Uterus (tissue), 4 donors: ENCODE measurements around the gene PRRG4. TPM values are rescaled to one million over a fixed set of nuclear protein-coding genes. Genes with fewer than 3 reads are reported as not detected.

ENCODE experiments used
- DNase-seq, 2 donors: peaks; one replicate each; pipeline ENCODE4 v3.0.0-alpha.2; 2019 to 2020
- H3K27ac ChIP-seq, 2 donors: fragments of 200-600 bp; sonication (generic); 1 replicate in 1 of 2; 2 replicates in 1 of 2; pipeline ENCODE4 v1.5.1; 2016 to 2018
- H3K27me3 ChIP-seq, 2 donors: fragments of 200-600 bp; sonication (generic); one replicate each; pipeline ENCODE4 v1.5.1; 2018 to 2019; ENCODE audit warnings: control low read depth in 1 of 2
- H3K36me3 ChIP-seq, 2 donors: fragments of 200-600 bp; sonication (generic); one replicate each; pipeline ENCODE4 v1.5.1; 2019; ENCODE audit warnings: control low read depth in 1 of 2
- H3K4me1 ChIP-seq, 2 donors: fragments of 200-600 bp; sonication (generic); one replicate each; pipeline ENCODE4 v1.5.1; 2018 to 2019; ENCODE audit warnings: control low read depth in 1 of 2
- H3K4me3 ChIP-seq, 2 donors: fragments of 200-600 bp; sonication (generic); 1 replicate in 1 of 2; 2 replicates in 1 of 2; pipeline ENCODE4 v1.5.1; 2018 to 2019; ENCODE audit warnings: mild to moderate bottlenecking in 1 of 2
- H3K9me3 ChIP-seq, 2 donors: fragments of 200-600 bp; sonication (generic); one replicate each; pipeline ENCODE4 v1.5.1; 2019; ENCODE audit warnings: control low read depth in 1 of 2
- CTCF ChIP-seq, 4 experiments: fragments of 200-600 bp in 2 of 4; fragments of 450-650 bp in 2 of 4; sonication (generic) in 2 of 4; IDR thresholded peaks; one replicate each; pipeline ENCODE4 v1.5.1; 2016 to 2019; ENCODE audit warnings: antibody characterized with exemption in 4 of 4, mild to moderate bottlenecking in 2 of 4, moderate library complexity in 1 of 4
- POLR2A ChIP-seq, 2 donors: fragments of 450-650 bp; IDR thresholded peaks; one replicate each; pipeline ENCODE4 v1.6.1; 2016; ENCODE audit warnings: antibody characterized with exemption in 2 of 2, mild to moderate bottlenecking in 1 of 2, moderate library complexity in 1 of 2
- intact Hi-C: fragments of 100-400 bp; cut with DNase I; formaldehyde crosslinking; loops from one replicate; pipeline ENCODE4 v1.15.1; 2023; ENCODE audit warnings: low total_unique reads
- total RNA-seq, 4 donors: library from RNA; depleted of rRNA in 3 of 4; stranded (reverse); fragments of >200 nt in 3 of 4; gene quantifications; one replicate each; pipeline versions ENCODE4 v1.1.0 to v1.2.4, GENCODE V29; 2014 to 2023
- donor health status: DM: yes; HTN: yes; CAD: no.

The PRRG4 gene
- total RNA-seq, 4 donors from 2014 or later, result 0.29 to 2.3 (median 1.4) TPM

- H3K27ac ChIP-seq, result peak overlapping the region; percentile 10 to 53
- intact Hi-C loops, result no loop called here
- TF ChIP-seq POLR2A (IDR thresholded peaks at IDR 0.05) (no peak), CTCF (IDR thresholded peaks at IDR 0.05) (no peak)
- no peak for DNase-seq
- H3K36me3 ChIP-seq, result no peaks in the 10 kb centered on the region
- H3K9me3 ChIP-seq, result no peaks in the 10 kb centered on the region
- peak overlapping the region; percentile 27 to 45 for H3K4me3 ChIP-seq
- H3K4me1 ChIP-seq, result peaks cover 0 to 6% of the 10 kb centered on the region in 2 donors
- no peaks in the 10 kb centered on the region for H3K27me3 ChIP-seq
Observed at GRCh38 chr11:32829157-32829679, 509 bp upstream of the PRRG4 start.

- H3K4me1 ChIP-seq, result peaks cover 0 to 6% of the 10 kb centered on the region in 2 donors
- intact Hi-C loops, result no loop called here
- no peak overlapping the region for H3K27ac ChIP-seq
- no peak for DNase-seq
- no peaks in the 10 kb centered on the region for H3K27me3 ChIP-seq
- H3K9me3 ChIP-seq, result no peaks in the 10 kb centered on the region
- TF ChIP-seq CTCF (IDR thresholded peaks at IDR 0.05) (no peak), POLR2A (IDR thresholded peaks at IDR 0.05) (no peak)
- no peaks in the 10 kb centered on the region for H3K36me3 ChIP-seq
- peak overlapping the region in 1 of 2 donors; percentile 45 for H3K4me3 ChIP-seq
Observed at GRCh38 chr11:32830413-32830738, 649 bp downstream of the PRRG4 start.

GRCh38 chr11:32830796-32831195, 1.1 kb downstream of the PRRG4 start:
- no peak overlapping the region for H3K27ac ChIP-seq
- intact Hi-C loops, result no loop called here

GRCh38 chr11:32831221-32831620, 1.5 kb downstream of the PRRG4 start:
- Histone ChIP-seq H3K4me1 (peaks cover 0 to 6% of the 10 kb centered on the region in 2 donors), H3K27me3 (no peaks in the 10 kb centered on the region), H3K4me3 (no peak overlapping the region), H3K9me3 (no peaks in the 10 kb centered on the region), H3K36me3 (no peaks in the 10 kb centered on the region), H3K27ac (no peak overlapping the region)
- intact Hi-C loops, result no loop called here
- no peak for DNase-seq
- TF ChIP-seq CTCF (IDR thresholded peaks at IDR 0.05), result no peak
- TF ChIP-seq POLR2A (IDR thresholded peaks at IDR 0.05), result no peak

More at GRCh38 chr11:32830796-32831195, 1.1 kb downstream of the PRRG4 start:
- H3K4me1 ChIP-seq, result peaks cover 0 to 6% of the 10 kb centered on the region in 2 donors
- H3K27me3 ChIP-seq, result no peaks in the 10 kb centered on the region
- DNase-seq, result no peak
- no peaks in the 10 kb centered on the region for H3K36me3 ChIP-seq
- H3K4me3 ChIP-seq, result no peak overlapping the region
- H3K9me3 ChIP-seq, result no peaks in the 10 kb centered on the region
- no peak for TF ChIP-seq POLR2A (IDR thresholded peaks at IDR 0.05)
- no peak for TF ChIP-seq CTCF (IDR thresholded peaks at IDR 0.05)

- H3K27ac ChIP-seq, result no peak overlapping the region
- H3K36me3 ChIP-seq, result no peaks in the 10 kb centered on the region
- no peak for DNase-seq
- H3K9me3 ChIP-seq, result no peaks in the 10 kb centered on the region
- intact Hi-C loops, result no loop called here
- TF ChIP-seq POLR2A (IDR thresholded peaks at IDR 0.05) (no peak), CTCF (IDR thresholded peaks at IDR 0.05) (no peak)
- no peak overlapping the region for H3K4me3 ChIP-seq
- H3K4me1 ChIP-seq, result peaks cover 0 to 6% of the 10 kb centered on the region in 2 donors
- no peaks in the 10 kb centered on the region for H3K27me3 ChIP-seq
Observed at GRCh38 chr11:32833921-32834320, 4.2 kb downstream of the PRRG4 start.
